H1 (cell line): ENCODE data around the gene OR51B4.

Experiments
- CTCF ChIP-seq, 3 experiments: IDR thresholded peaks; 1 replicate in 2 of 3; 2 replicates in 1 of 3; pipeline versions ENCODE4 v1.5.1 to v1.6.1; 2011; ENCODE audit warnings: low read length in 3 of 3, mild to moderate bottlenecking in 3 of 3, inconsistent platforms in 2 of 3, low read depth in 1 of 3, moderate library complexity in 1 of 3; ENCODE audit not compliant: insufficient read depth in 1 of 3; ENCODE audit errors: control extremely low read depth in 1 of 3
- EGR1 ChIP-seq: IDR thresholded peaks from 2 replicates; pipeline ENCODE4 v1.6.1; 2011; ENCODE audit warnings: low read depth, low read length, borderline replicate concordance
- EZH2 ChIP-seq: fragments of 200-600 bp; sonication (generic); IDR thresholded peaks from 2 replicates; pipeline ENCODE4 v1.7.1; 2012; ENCODE audit warnings: low read depth, mild to moderate bottlenecking, moderate library complexity, low read length, inconsistent platforms; ENCODE audit not compliant: severe bottlenecking
- FOSL1 ChIP-seq: IDR thresholded peaks from 2 replicates; pipeline ENCODE4 v1.6.1; 2011; ENCODE audit warnings: mild to moderate bottlenecking, low read depth, low read length, moderate library complexity; ENCODE audit not compliant: insufficient read depth
- GTF2F1 ChIP-seq: IDR thresholded peaks from 2 replicates; pipeline ENCODE4 v1.6.1; 2012; ENCODE audit warnings: low read depth, low read length, improper control_type of control experiment, borderline replicate concordance
- KDM4A ChIP-seq: IDR thresholded peaks from one replicate; pipeline ENCODE4 v1.7.1; 2012; ENCODE audit warnings: low read depth, mild to moderate bottlenecking, moderate library complexity, low read length, inconsistent platforms; ENCODE audit not compliant: severe bottlenecking
- KDM5A ChIP-seq: fragments of 200-600 bp; IDR thresholded peaks from 2 replicates; pipeline ENCODE4 v1.7.1; 2012; ENCODE audit warnings: mild to moderate bottlenecking, low read length, inconsistent platforms, mixed read lengths
- POLR2A ChIP-seq, 2 experiments: IDR thresholded peaks; 1 replicate in 1 of 2; 2 replicates in 1 of 2; pipeline ENCODE4 v1.6.1; 2011; ENCODE audit warnings: low read depth in 2 of 2, low read length in 2 of 2, mild to moderate bottlenecking in 2 of 2; ENCODE audit errors: control extremely low read depth in 1 of 2
- POLR2AphosphoS5 ChIP-seq: IDR thresholded peaks from 2 replicates; pipeline ENCODE4 v1.6.1; 2011; ENCODE audit warnings: low read depth, low read length
- RFX5 ChIP-seq: IDR thresholded peaks from 2 replicates; pipeline ENCODE4 v1.6.1; 2011; ENCODE audit warnings: low read depth, low read length, improper control_type of control experiment, borderline replicate concordance
- SIN3A ChIP-seq, 2 experiments: IDR thresholded peaks in 1 of 2; conservative IDR thresholded peaks in 1 of 2; 2 replicates each; pipeline ENCODE4 v1.6.1; 2011 to 2012; ENCODE audit warnings: low read length in 2 of 2, improper control_type of control experiment in 1 of 2, low read depth in 1 of 2, mild to moderate bottlenecking in 1 of 2
- SIRT6 ChIP-seq: IDR thresholded peaks from one replicate; pipeline ENCODE4 v1.7.1; 2012; ENCODE audit warnings: low read length, inconsistent platforms
- SRF ChIP-seq: IDR thresholded peaks from 2 replicates; pipeline ENCODE4 v1.6.1; 2011; ENCODE audit warnings: mild to moderate bottlenecking, low read depth, low read length, moderate library complexity
- TF ChIP-seq, protein P1 (sequence below): IDR thresholded peaks from 2 replicates; pipeline ENCODE4 v1.6.1; 2011; ENCODE audit warnings: low read length, improper control_type of control experiment

DNA sequence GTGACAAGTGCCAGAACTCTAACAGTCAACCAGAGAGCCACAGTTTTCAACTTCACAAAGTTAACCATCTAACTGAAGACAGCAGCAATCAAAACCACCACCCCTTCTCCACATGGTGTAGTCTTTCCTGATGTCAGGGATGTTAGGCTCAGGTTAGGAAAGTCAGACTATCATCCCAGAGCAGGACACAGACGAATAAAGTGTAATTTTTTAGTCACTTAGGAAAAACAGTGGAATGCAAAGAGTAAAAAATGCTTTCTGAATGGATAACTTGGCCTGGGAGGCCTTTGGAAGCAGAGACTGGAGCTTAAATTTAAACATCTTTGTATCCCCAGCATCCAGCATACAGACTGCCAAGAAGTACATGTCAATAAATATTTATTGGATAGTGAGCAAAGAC, 15.4 kb downstream of the OR51B4 start:
- TF ChIP-seq POLR2AphosphoS5 (no peak), CTCF (IDR thresholded peaks at IDR 0.05; ENCODE audit: control extremely low read depth in 1 of 3, insufficient read depth in 1 of 3, low read depth in 1 of 3, low read length in 3 of 3) (no peak), GTF2F1 (no peak), KDM5A (no peak), EZH2 (no peak), POLR2A (IDR thresholded peaks at IDR 0.05; ENCODE audit: control extremely low read depth in 1 of 2, low read depth in 2 of 2, low read length in 2 of 2) (no peak), FOSL1 (no peak), SIRT6 (no peak), RFX5 (no peak), EGR1 (no peak), SIN3A (conservative IDR thresholded peaks at IDR 0.05 in 1 of 2, IDR thresholded peaks at IDR 0.05 in 1 of 2; ENCODE audit: low read depth in 1 of 2, low read length in 2 of 2) (no peak), SRF (no peak), KDM4A (no peak)
- TF ChIP-seq, protein P1, sequence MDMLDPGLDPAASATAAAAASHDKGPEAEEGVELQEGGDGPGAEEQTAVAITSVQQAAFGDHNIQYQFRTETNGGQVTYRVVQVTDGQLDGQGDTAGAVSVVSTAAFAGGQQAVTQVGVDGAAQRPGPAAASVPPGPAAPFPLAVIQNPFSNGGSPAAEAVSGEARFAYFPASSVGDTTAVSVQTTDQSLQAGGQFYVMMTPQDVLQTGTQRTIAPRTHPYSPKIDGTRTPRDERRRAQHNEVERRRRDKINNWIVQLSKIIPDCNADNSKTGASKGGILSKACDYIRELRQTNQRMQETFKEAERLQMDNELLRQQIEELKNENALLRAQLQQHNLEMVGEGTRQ: no peak
